Mesothelial cell of epicardium (in vitro differentiated cells): ENCODE data around the gene CDH10. TPM values are rescaled to one million over a fixed set of nuclear protein-coding genes. Genes with fewer than 3 reads are reported as not detected.

Experiments used
- DNase-seq, 2 experiments: peaks; one replicate each; pipeline ENCODE4 v3.0.0; 2021; ENCODE audit warnings: low spot score in 2 of 2; ENCODE audit not compliant: unreplicated experiment in 2 of 2
- H3K27ac Mint-ChIP-seq: 2 replicates; pipeline ENCODE4 v1.8.0; 2021; ENCODE audit warnings: mixed read lengths
- H3K27me3 Mint-ChIP-seq: 2 replicates; pipeline ENCODE4 v1.8.0; 2021; ENCODE audit warnings: low read depth, mixed read lengths
- H3K36me3 Mint-ChIP-seq: 2 replicates; pipeline ENCODE4 v1.8.0; 2021; ENCODE audit warnings: mixed read lengths
- H3K4me1 Mint-ChIP-seq: 2 replicates; pipeline ENCODE4 v1.8.0; 2021; ENCODE audit warnings: mixed read lengths
- H3K4me3 Mint-ChIP-seq: 2 replicates; pipeline ENCODE4 v1.8.0; 2021; ENCODE audit warnings: mild to moderate bottlenecking, moderate library complexity, mixed read lengths
- H3K9me3 Mint-ChIP-seq: 2 replicates; pipeline ENCODE4 v1.8.0; 2021; ENCODE audit warnings: mixed read lengths
- CTCF ChIP-seq: fragments of 200-600 bp; sonication (generic); IDR thresholded peaks from one replicate; pipeline ENCODE4 v1.5.0; 2021; ENCODE audit warnings: antibody characterized with exemption; ENCODE audit not compliant: unreplicated experiment
- total RNA-seq: library from RNA; stranded (reverse); gene quantifications from 3 replicates; pipeline ENCODE4 v1.2.1, GENCODE V29; 2021

Gene CDH10
- total RNA-seq, 1 donor from 2014 or later, result 25.4 TPM

GRCh38 chr5:24646915-24647314 is 2.1 kb upstream of the CDH10 start:
- Mint-ChIP-seq H3K9me3 (no peaks in the 10 kb centered on the region), H3K27me3 (no peaks in the 10 kb centered on the region), H3K36me3 (no peaks in the 10 kb centered on the region), H3K27ac (no peak overlapping the region), H3K4me1 (peaks cover 40% of the 10 kb centered on the region), H3K4me3 (no peak overlapping the region)
- DNase-seq, result no peak
- no peak for TF ChIP-seq CTCF

GRCh38 chr5:24645483-24645882 is 705 bp upstream of the CDH10 start:
- peak overlapping the region; percentile 70 for H3K27ac Mint-ChIP-seq
- H3K4me3 Mint-ChIP-seq, result peak overlapping the region; percentile 92
- no peaks in the 10 kb centered on the region for H3K36me3 Mint-ChIP-seq
- DNase-seq, result no peak
- no peaks in the 10 kb centered on the region for H3K9me3 Mint-ChIP-seq
- H3K27me3 Mint-ChIP-seq, result no peaks in the 10 kb centered on the region
- TF ChIP-seq CTCF, result no peak
- H3K4me1 Mint-ChIP-seq, result peaks cover 52% of the 10 kb centered on the region

DNA sequence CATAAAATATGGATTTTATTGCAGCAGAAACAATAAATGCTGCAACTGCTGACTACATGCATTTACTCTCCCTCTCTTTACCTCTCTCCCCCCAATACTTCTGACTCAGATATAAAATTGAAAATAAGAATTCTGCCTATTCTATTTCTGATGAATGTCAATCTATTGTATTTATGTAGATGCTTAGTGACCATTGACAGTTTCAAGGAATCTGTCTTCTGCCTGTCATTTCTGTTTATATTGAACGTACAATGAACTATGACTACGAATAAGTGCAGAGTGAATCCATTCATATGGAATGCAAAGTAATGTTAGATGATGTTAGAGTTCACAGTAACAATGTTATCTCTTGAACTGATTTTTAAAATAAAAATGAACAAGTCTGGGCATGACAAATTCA is 898 bp downstream of the CDH10 start:
- H3K4me3 Mint-ChIP-seq, result peak overlapping the region; percentile 92
- no peaks in the 10 kb centered on the region for H3K36me3 Mint-ChIP-seq

DNA sequence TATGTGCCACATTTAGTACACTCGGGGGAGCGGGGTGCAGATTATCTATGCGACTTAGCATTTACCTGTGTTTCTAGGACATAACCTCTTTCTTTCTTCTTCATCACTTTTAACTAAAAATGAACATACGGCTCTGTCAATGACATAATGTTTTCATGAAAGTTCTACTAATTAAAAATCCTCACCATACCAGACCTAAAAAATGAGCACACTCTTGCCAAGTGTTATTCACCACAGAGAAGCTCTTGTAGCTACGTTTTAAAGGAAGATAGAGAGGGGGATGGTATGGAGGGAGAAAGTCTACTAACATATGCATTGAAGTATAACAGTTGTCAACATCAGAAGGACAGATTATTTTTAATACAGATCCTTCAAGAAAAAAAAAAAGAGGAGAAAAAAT is 1.6 kb downstream of the CDH10 start:
- Mint-ChIP-seq H3K27me3 (no peaks in the 10 kb centered on the region), H3K27ac (peak overlapping the region; percentile 55), H3K36me3 (no peaks in the 10 kb centered on the region), H3K4me1 (peaks cover 53% of the 10 kb centered on the region), H3K4me3 (peak overlapping the region; percentile 92), H3K9me3 (no peaks in the 10 kb centered on the region)
- DNase-seq, result no peak
- TF ChIP-seq CTCF, result no peak

More for the DNA sequence above, 898 bp downstream of the CDH10 start:
- Mint-ChIP-seq H3K27ac (peak overlapping the region; percentile 85), H3K27me3 (no peaks in the 10 kb centered on the region), H3K9me3 (no peaks in the 10 kb centered on the region), H3K4me1 (peaks cover 55% of the 10 kb centered on the region)
- DNase-seq, result no peak
- no peak for TF ChIP-seq CTCF

- Mint-ChIP-seq H3K4me1 (peaks cover 57% of the 10 kb centered on the region), H3K9me3 (no peaks in the 10 kb centered on the region), H3K4me3 (peak overlapping the region; percentile 92), H3K27ac (peak overlapping the region; percentile 14), H3K27me3 (no peaks in the 10 kb centered on the region), H3K36me3 (no peaks in the 10 kb centered on the region)
- DNase-seq, result no peak
- peak; percentile 70 for TF ChIP-seq CTCF
Measured at GRCh38 chr5:24642022-24642421, 2.8 kb downstream of the CDH10 start.

DNA sequence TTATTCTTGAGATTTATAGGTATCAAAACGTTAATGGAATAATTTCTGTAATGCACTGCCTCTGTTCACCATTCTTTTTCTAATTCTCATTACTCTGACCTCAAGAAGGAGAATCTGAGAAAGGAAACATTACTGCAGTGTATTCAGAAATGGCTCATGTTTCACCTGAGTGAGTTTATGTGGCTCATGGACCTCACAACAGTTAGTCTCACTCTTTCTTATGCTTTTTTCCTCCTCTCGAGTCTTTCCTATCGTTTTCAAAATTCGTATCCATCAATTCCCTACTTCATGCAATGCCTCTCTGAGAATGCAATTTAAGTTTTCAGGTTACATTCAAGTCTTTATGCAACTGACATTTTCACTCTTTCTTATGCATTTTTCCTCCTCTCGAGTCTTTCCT is 9.6 kb downstream of the CDH10 start:
- H3K4me3 Mint-ChIP-seq, result no peak overlapping the region
- no peaks in the 10 kb centered on the region for H3K9me3 Mint-ChIP-seq
- H3K27ac Mint-ChIP-seq, result peak overlapping the region; percentile 68
- DNase-seq, result no peak
- no peak for TF ChIP-seq CTCF
- no peaks in the 10 kb centered on the region for H3K27me3 Mint-ChIP-seq
- no peaks in the 10 kb centered on the region for H3K36me3 Mint-ChIP-seq
- H3K4me1 Mint-ChIP-seq, result peaks cover 62% of the 10 kb centered on the region
